Activated CD8-positive, alpha-beta memory T cell treated with anti-CD3 and anti-CD28 coated beads, Interleukin-2, amount 10 ng/mL, durations not matched to agents 7 days and 5 days (primary cell): ENCODE results near the gene TMEM132D. TPM values are rescaled to one million over a fixed set of nuclear protein-coding genes. Genes with fewer than 3 reads are reported as not detected.

Experiments
- ATAC-seq: fragments of 150-1000 bp; cut with Tn5 transposase; one replicate; pipeline ENCODE4 v1.10.0; 2021; ENCODE audit warnings: moderate library complexity
- CTCF ChIA-PET: fragments of 350-600 bp; sonication (Branson Sonifier 250); formaldehyde crosslinking; loops from one replicate; lab custom pipeline; 2021; ENCODE audit warnings: antibody characterized with exemption; lab: Charles Lee
- DNase-seq: peaks from one replicate; pipeline ENCODE4 v3.0.0-alpha.2; 2020
- H3K27ac Mint-ChIP-seq: one replicate; pipeline ENCODE4 v1.8.0; 2021; ENCODE audit warnings: mild to moderate bottlenecking, mixed read lengths
- H3K27me3 Mint-ChIP-seq: one replicate; pipeline ENCODE4 v1.8.0; 2021; ENCODE audit warnings: mixed read lengths
- H3K36me3 Mint-ChIP-seq: one replicate; pipeline ENCODE4 v1.8.0; 2021; ENCODE audit warnings: mild to moderate bottlenecking, mixed read lengths
- H3K4me1 Mint-ChIP-seq: one replicate; pipeline ENCODE4 v1.8.0; 2021; ENCODE audit warnings: mixed read lengths
- H3K4me3 Mint-ChIP-seq: one replicate; pipeline ENCODE4 v1.8.0; 2021; ENCODE audit warnings: mild to moderate bottlenecking, moderate library complexity, mixed read lengths
- H3K9me3 Mint-ChIP-seq: one replicate; pipeline ENCODE4 v1.8.0; 2022; ENCODE audit warnings: low read depth, mixed read lengths
- total RNA-seq, 2 experiments: library from RNA; stranded (reverse); gene quantifications; one replicate each; pipeline ENCODE4 v1.2.3, GENCODE V29; 2021

TMEM132D gene
- total RNA-seq, 2 experiments from 2014 or later: not detected

GRCh38 chr12:129096184-129096583 lies 807.6 kb downstream of the TMEM132D start:
- Mint-ChIP-seq H3K27ac (no peak overlapping the region), H3K4me3 (no peak overlapping the region), H3K4me1 (no peaks in the 10 kb centered on the region), H3K27me3 (no peaks in the 10 kb centered on the region), H3K9me3 (peaks cover 1% of the 10 kb centered on the region), H3K36me3 (no peaks in the 10 kb centered on the region)
- DNase-seq (no peak), ATAC-seq (no peak)
- CTCF ChIA-PET: no interaction called here

GRCh38 chr12:129089576-129089975 lies 814.2 kb downstream of the TMEM132D start:
- CTCF ChIA-PET: no interaction called here
- H3K36me3 Mint-ChIP-seq: no peaks in the 10 kb centered on the region
- H3K27ac Mint-ChIP-seq: no peak overlapping the region
- H3K9me3 Mint-ChIP-seq: peaks cover 8% of the 10 kb centered on the region
- ATAC-seq (no peak), DNase-seq (no peak)
- no peaks in the 10 kb centered on the region for H3K4me1 Mint-ChIP-seq
- H3K27me3 Mint-ChIP-seq: no peaks in the 10 kb centered on the region
- H3K4me3 Mint-ChIP-seq: no peak overlapping the region

GRCh38 chr12:129084875-129085826 lies 818.7 kb downstream of the TMEM132D start:
- H3K4me1 Mint-ChIP-seq: no peaks in the 10 kb centered on the region
- H3K36me3 Mint-ChIP-seq: no peaks in the 10 kb centered on the region
- CTCF ChIA-PET: no interaction called here
- DNase-seq (no peak), ATAC-seq (no peak)
- H3K27ac Mint-ChIP-seq: no peak overlapping the region
- H3K27me3 Mint-ChIP-seq: no peaks in the 10 kb centered on the region
- H3K4me3 Mint-ChIP-seq: no peak overlapping the region
- H3K9me3 Mint-ChIP-seq: peaks cover 7% of the 10 kb centered on the region

DNA sequence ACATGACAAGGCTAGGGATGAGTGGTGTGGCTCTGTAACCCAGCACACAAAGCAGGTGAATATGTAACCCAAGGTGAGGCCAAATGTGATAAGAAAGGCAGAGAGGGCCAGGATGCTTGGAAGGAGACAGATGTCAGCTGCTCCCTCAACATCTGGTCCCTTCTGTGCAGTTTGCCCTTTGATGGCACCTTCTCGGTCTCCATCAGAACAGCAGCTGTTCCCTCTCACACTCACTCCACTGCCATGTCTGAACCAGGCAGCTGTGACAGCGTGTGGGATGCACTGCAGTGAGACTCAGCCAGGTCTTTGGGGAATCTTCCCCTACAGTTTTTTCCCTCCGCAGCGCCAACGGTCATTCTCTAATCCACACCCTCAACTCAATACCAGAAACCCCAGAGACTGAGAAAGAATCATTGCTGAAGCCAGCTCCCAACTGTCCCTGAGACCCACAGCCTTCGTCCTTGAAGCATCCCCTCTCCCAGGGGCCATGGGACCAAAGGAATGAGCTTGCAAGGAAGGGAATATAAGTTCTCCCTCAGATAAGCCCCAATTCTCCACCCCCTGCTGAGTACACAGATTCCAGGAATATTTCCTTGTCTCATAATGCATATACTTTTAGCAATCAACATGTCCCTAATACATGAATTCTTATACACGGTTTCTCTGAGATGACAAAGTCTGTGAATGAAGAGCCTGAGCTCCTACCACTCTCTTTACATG lies 820.5 kb downstream of the TMEM132D start:
- DNase-seq (no peak), ATAC-seq (no peak)
- Mint-ChIP-seq H3K9me3 (peaks cover 3% of the 10 kb centered on the region), H3K4me1 (no peaks in the 10 kb centered on the region), H3K27ac (no peak overlapping the region), H3K36me3 (no peaks in the 10 kb centered on the region), H3K27me3 (no peaks in the 10 kb centered on the region), H3K4me3 (no peak overlapping the region)
- CTCF ChIA-PET: no interaction called here

DNA sequence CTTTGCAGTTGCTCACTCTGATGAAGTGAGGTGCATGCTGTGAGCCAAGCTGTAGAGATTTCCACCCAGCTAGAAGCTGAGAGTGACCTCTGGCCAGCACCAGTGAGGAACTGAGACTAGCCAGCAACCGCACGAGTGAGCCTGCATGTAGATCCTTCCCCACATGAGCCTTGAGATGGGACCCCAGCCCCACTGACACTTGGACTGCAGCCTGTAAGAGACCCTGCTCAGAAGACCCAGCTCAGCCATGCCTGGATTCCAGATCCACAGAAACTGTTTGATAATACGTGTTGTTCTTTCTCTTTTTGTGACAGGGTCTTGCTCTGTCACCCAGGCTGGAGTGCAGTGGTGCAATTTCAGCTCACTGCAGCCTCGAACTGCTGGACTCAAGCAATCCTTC lies 821.4 kb downstream of the TMEM132D start:
- DNase-seq (no peak), ATAC-seq (no peak)
- peaks cover 6% of the 10 kb centered on the region for H3K9me3 Mint-ChIP-seq
- no peaks in the 10 kb centered on the region for H3K4me1 Mint-ChIP-seq
- no peak overlapping the region for H3K27ac Mint-ChIP-seq
- no peaks in the 10 kb centered on the region for H3K27me3 Mint-ChIP-seq
- CTCF ChIA-PET: no interaction called here
- no peak overlapping the region for H3K4me3 Mint-ChIP-seq
- H3K36me3 Mint-ChIP-seq: no peaks in the 10 kb centered on the region

- Mint-ChIP-seq H3K27me3 (no peaks in the 10 kb centered on the region), H3K9me3 (peaks cover 2% of the 10 kb centered on the region), H3K4me3 (no peak overlapping the region), H3K36me3 (no peaks in the 10 kb centered on the region), H3K4me1 (no peaks in the 10 kb centered on the region), H3K27ac (no peak overlapping the region)
- ATAC-seq (no peak), DNase-seq (no peak)
- CTCF ChIA-PET: no interaction called here
Measured at GRCh38 chr12:129081755-129082250, 822.0 kb downstream of the TMEM132D start.

GRCh38 chr12:129080821-129081220 lies 823.0 kb downstream of the TMEM132D start:
- Mint-ChIP-seq H3K4me1 (no peaks in the 10 kb centered on the region), H3K27me3 (no peaks in the 10 kb centered on the region), H3K4me3 (no peak overlapping the region), H3K9me3 (peaks cover 2% of the 10 kb centered on the region), H3K27ac (no peak overlapping the region), H3K36me3 (no peaks in the 10 kb centered on the region)
- DNase-seq (no peak), ATAC-seq (no peak)
- CTCF ChIA-PET: no interaction called here

DNA sequence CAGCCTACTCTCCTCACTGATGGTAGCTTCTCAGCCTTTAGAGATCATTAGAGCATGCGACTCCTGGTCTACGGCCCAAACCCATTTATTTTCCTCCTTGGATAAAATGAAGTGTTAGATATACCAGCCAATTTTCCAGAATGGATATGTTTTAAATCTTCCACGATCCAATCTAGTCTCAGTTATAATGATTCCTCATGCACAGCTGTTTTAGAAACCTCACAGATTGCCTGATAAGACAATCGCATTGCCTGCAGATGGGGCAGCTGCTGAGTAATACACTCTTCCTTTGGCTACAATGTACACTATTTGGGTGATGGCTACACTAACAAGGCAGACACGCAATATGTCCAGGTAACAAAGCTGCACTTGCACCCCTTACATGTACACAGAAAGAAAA lies 823.4 kb downstream of the TMEM132D start:
- no peaks in the 10 kb centered on the region for H3K4me1 Mint-ChIP-seq
- H3K27ac Mint-ChIP-seq: no peak overlapping the region
- CTCF ChIA-PET: no interaction called here
- H3K9me3 Mint-ChIP-seq: peaks cover 2% of the 10 kb centered on the region
- ATAC-seq: no peak
- no peaks in the 10 kb centered on the region for H3K27me3 Mint-ChIP-seq
- no peak for DNase-seq
- H3K36me3 Mint-ChIP-seq: no peaks in the 10 kb centered on the region
- no peak overlapping the region for H3K4me3 Mint-ChIP-seq

DNA sequence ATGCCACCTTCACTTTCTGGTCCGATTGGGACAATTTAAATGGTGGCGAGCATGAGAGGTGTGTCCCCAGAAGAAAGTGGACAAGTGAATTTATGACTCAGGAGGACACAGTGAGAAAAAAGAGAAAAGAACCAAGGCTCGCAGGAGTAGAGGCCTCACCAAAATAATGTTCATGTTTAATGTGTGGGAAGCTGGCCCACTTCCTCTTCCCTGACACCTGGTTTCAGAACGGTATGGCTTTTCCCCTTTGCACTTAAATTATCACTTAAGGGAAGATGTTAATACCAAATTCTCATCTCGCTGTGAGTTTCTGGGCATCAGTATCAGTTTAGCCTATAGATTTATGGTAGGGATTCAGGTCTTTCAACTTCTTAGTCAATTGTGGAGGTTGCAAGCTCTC lies 824.1 kb downstream of the TMEM132D start:
- Mint-ChIP-seq H3K27me3 (no peaks in the 10 kb centered on the region), H3K4me1 (no peaks in the 10 kb centered on the region), H3K9me3 (peaks cover 2% of the 10 kb centered on the region), H3K36me3 (no peaks in the 10 kb centered on the region), H3K27ac (no peak overlapping the region), H3K4me3 (no peak overlapping the region)
- CTCF ChIA-PET: no interaction called here
- ATAC-seq (no peak), DNase-seq (no peak)

- Mint-ChIP-seq H3K9me3 (peaks cover 13% of the 10 kb centered on the region), H3K27me3 (no peaks in the 10 kb centered on the region), H3K4me3 (no peak overlapping the region), H3K27ac (no peak overlapping the region), H3K4me1 (no peaks in the 10 kb centered on the region), H3K36me3 (no peaks in the 10 kb centered on the region)
- DNase-seq (no peak), ATAC-seq (no peak)
- CTCF ChIA-PET: no interaction called here
Measured at GRCh38 chr12:129076441-129077320, 827.1 kb downstream of the TMEM132D start.

- no peaks in the 10 kb centered on the region for H3K4me1 Mint-ChIP-seq
- H3K27me3 Mint-ChIP-seq: no peaks in the 10 kb centered on the region
- no peak overlapping the region for H3K27ac Mint-ChIP-seq
- no peak for ATAC-seq
- CTCF ChIA-PET: no interaction called here
- no peak overlapping the region for H3K4me3 Mint-ChIP-seq
- H3K9me3 Mint-ChIP-seq: peaks cover 14% of the 10 kb centered on the region
- H3K36me3 Mint-ChIP-seq: no peaks in the 10 kb centered on the region
- DNase-seq: no peak
Measured at GRCh38 chr12:129075460-129076208, 828.2 kb downstream of the TMEM132D start.

DNA sequence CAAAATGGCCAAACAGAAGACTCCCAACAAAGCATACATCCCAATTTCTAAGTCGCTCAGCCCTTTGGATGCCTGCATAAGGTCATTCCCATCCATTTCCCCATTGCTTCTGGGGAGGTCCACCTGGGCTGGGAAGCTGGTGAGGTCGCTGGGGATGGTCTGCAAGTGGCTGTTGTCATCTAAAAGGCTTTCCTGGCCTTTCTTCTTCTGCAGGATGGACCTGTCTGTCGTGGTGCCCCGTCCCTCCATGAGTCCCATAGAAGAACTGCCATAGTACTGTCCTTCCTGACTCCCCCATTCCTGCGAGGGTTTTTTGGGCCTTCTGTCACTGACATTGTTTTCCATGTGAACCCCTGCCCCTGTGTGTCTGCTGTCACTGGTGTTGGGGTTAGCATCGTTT lies 829.4 kb downstream of the TMEM132D start:
- peaks cover 14% of the 10 kb centered on the region for H3K9me3 Mint-ChIP-seq
- H3K36me3 Mint-ChIP-seq: no peaks in the 10 kb centered on the region
- no peaks in the 10 kb centered on the region for H3K4me1 Mint-ChIP-seq
- no peak overlapping the region for H3K4me3 Mint-ChIP-seq
- DNase-seq (no peak), ATAC-seq (no peak)
- CTCF ChIA-PET: no interaction called here
- no peak overlapping the region for H3K27ac Mint-ChIP-seq
- no peaks in the 10 kb centered on the region for H3K27me3 Mint-ChIP-seq
